ENCODE measurements around the gene CLIC6. TPM values are rescaled to one million over a fixed set of nuclear protein-coding genes. Genes with fewer than 3 reads are reported as not detected.
A peak's percentile ranks its signal among the peaks of the same experiment; 100 is the strongest.

CLIC6 gene
- total RNA-seq, 1 experiment from 2014 or later: not detected

DNA sequence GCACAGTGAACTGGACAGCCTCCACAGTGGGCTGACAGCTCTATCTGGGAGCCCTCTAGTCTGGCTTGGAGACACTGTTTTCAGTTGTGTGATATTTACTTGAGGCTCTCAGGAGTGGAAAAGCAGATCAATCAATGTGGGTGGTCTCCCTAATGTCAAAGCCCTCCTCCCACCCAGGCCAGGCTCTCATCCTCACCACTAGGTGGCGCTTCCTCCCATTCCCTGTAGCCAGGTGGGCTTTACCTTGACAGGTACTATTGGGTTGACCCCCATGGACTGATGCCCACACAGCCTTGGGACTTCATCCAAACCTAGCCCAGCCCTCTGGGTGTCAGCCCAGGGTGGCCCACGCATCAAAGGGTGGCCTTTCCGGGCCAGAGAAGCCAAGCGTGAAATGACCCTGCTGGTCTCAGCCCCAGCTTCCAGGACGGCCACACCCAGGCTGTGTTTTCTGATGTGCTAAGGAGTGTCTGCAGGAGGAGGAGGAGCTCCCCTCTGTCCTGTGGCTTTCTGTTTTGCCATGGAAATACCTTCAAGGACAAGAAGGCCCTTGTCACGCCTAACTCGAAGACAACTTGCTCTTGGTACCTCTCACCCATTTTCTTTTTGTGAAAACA is 54.0 kb downstream of the CLIC6 start:
- BruUV-seq (replicated peaks): no TSS peak
- CTCF ChIA-PET: interaction anchor here (0.6 to 2.0 kb wide), 4 partner anchors 12 to 64 kb away, joined by 3 to 10 read pairs (median 3); no protein-coding TSS in a partner anchor

GRCh38 chr21:34724131-34724856 is 55.5 kb downstream of the CLIC6 start:
- ChIA-PET POLR2A (interaction anchor here (1.0 kb wide), 1 partner anchor 20 kb away, joined by 3 read pairs; no protein-coding TSS in a partner anchor), CTCF (interaction anchor here (0.8 to 2.0 kb wide), 2 partner anchors 16 to 36 kb away, joined by 3 to 10 read pairs; no protein-coding TSS in a partner anchor)
- Mint-ChIP-seq H3K4me3 (ENCODE audit: unreplicated experiment) (no peak overlapping the region), H3K27me3 (ENCODE audit: insufficient read depth, unreplicated experiment) (no peaks in the 10 kb centered on the region), H3K9me3 (ENCODE audit: unreplicated experiment) (no peaks in the 10 kb centered on the region), H3K36me3 (ENCODE audit: insufficient read depth, unreplicated experiment) (no peaks in the 10 kb centered on the region), H3K4me1 (ENCODE audit: insufficient read depth, unreplicated experiment) (peaks cover 9% of the 10 kb centered on the region), H3K27ac (ENCODE audit: low read depth, unreplicated experiment) (no peak overlapping the region)
- TF ChIP-seq, protein P1, sequence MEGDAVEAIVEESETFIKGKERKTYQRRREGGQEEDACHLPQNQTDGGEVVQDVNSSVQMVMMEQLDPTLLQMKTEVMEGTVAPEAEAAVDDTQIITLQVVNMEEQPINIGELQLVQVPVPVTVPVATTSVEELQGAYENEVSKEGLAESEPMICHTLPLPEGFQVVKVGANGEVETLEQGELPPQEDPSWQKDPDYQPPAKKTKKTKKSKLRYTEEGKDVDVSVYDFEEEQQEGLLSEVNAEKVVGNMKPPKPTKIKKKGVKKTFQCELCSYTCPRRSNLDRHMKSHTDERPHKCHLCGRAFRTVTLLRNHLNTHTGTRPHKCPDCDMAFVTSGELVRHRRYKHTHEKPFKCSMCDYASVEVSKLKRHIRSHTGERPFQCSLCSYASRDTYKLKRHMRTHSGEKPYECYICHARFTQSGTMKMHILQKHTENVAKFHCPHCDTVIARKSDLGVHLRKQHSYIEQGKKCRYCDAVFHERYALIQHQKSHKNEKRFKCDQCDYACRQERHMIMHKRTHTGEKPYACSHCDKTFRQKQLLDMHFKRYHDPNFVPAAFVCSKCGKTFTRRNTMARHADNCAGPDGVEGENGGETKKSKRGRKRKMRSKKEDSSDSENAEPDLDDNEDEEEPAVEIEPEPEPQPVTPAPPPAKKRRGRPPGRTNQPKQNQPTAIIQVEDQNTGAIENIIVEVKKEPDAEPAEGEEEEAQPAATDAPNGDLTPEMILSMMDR (IDR thresholded peaks at IDR 0.05; ENCODE audit: unreplicated experiment): no peak
- no peak for DNase-seq (ENCODE audit: unreplicated experiment)
- intact Hi-C loops (cut with micrococcal nuclease): no loop called here
- BruUV-seq (replicated peaks): no TSS peak

More for the DNA sequence above, 54.0 kb downstream of the CLIC6 start:
- Mint-ChIP-seq H3K27ac (ENCODE audit: low read depth, unreplicated experiment) (no peak overlapping the region), H3K9me3 (ENCODE audit: unreplicated experiment) (no peaks in the 10 kb centered on the region), H3K4me3 (ENCODE audit: unreplicated experiment) (no peak overlapping the region), H3K27me3 (ENCODE audit: insufficient read depth, unreplicated experiment) (no peaks in the 10 kb centered on the region), H3K36me3 (ENCODE audit: insufficient read depth, unreplicated experiment) (no peaks in the 10 kb centered on the region), H3K4me1 (ENCODE audit: insufficient read depth, unreplicated experiment) (peaks cover 9% of the 10 kb centered on the region)
- DNase-seq (ENCODE audit: unreplicated experiment): peak; percentile 27
- POLR2A ChIA-PET: interaction anchor here (0.5 to 2.4 kb wide), 3 partner anchors 10 to 977 kb away, joined by 3 to 5 read pairs (median 5); no protein-coding TSS in a partner anchor
- TF ChIP-seq, protein P1 (IDR thresholded peaks at IDR 0.05; ENCODE audit: unreplicated experiment): peak; percentile 68
- intact Hi-C loops (cut with micrococcal nuclease): no loop called here

- Mint-ChIP-seq H3K9me3 (ENCODE audit: unreplicated experiment) (no peaks in the 10 kb centered on the region), H3K27me3 (ENCODE audit: insufficient read depth, unreplicated experiment) (no peaks in the 10 kb centered on the region), H3K36me3 (ENCODE audit: insufficient read depth, unreplicated experiment) (no peaks in the 10 kb centered on the region), H3K4me1 (ENCODE audit: insufficient read depth, unreplicated experiment) (peaks cover 9% of the 10 kb centered on the region), H3K27ac (ENCODE audit: low read depth, unreplicated experiment) (no peak overlapping the region), H3K4me3 (ENCODE audit: unreplicated experiment) (no peak overlapping the region)
- POLR2A ChIA-PET: interaction anchor here (1.0 kb wide), 1 partner anchor 20 kb away, joined by 3 read pairs; no protein-coding TSS in a partner anchor
- intact Hi-C loops (cut with micrococcal nuclease): no loop called here
- no peak for DNase-seq (ENCODE audit: unreplicated experiment)
- TF ChIP-seq, protein P1 (IDR thresholded peaks at IDR 0.05; ENCODE audit: unreplicated experiment): no peak
- no TSS peak for BruUV-seq (replicated peaks)
- CTCF ChIA-PET: interaction anchor here (0.8 to 2.0 kb wide), 2 partner anchors 16 to 36 kb away, joined by 3 to 10 read pairs; no protein-coding TSS in a partner anchor
Measured at GRCh38 chr21:34724857-34725195, 56.0 kb downstream of the CLIC6 start.

DNA sequence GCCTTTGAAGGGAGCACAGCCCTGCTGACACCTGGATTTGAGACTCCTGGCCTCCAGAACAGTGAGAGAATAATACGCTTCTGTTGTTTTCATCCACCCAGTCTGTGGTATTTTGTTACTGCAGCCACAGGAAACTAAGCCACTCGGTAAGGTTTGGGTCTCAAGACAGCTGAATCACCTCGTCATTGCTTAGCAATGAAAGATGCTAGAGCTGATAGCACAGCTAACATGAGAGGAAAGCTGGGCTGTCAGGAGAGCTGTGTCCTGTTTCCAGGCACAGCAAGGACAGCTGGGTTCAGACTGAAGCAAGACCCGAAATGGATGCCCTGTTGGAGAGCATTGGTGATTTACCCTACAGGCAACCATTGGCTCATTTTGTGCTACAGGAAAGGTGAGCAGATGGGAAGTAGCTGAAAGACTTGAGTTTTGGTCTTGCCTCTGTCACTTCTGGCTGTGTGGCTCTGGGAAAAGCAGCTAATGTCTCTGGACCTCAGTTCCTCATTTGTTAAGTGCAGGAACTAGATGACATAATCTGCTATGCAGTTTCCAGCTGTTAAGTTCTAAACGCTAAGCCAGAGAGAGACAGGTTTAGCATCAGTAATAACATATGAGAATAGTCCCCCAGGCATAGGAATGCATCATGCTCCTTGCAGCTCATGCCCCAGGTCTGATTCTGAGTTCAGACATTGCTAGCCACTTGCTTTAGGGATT is 58.0 kb downstream of the CLIC6 start:
- TF ChIP-seq, protein P1 (IDR thresholded peaks at IDR 0.05; ENCODE audit: unreplicated experiment): no peak
- H3K27me3 Mint-ChIP-seq (ENCODE audit: insufficient read depth, unreplicated experiment): no peaks in the 10 kb centered on the region
- ChIA-PET CTCF (interaction anchor here (0.6 to 2.7 kb wide), 10 partner anchors 9 to 626 kb away, joined by 3 to 16 read pairs (median 4); no protein-coding TSS in a partner anchor), POLR2A (interaction anchor here (0.7 to 1.1 kb wide), 3 partner anchors 18 to 161 kb away, joined by 3 read pairs; no protein-coding TSS in a partner anchor)
- H3K27ac Mint-ChIP-seq (ENCODE audit: low read depth, unreplicated experiment): no peak overlapping the region
- no peaks in the 10 kb centered on the region for H3K36me3 Mint-ChIP-seq (ENCODE audit: insufficient read depth, unreplicated experiment)
- H3K9me3 Mint-ChIP-seq (ENCODE audit: unreplicated experiment): no peaks in the 10 kb centered on the region
- no peak for DNase-seq (ENCODE audit: unreplicated experiment)
- H3K4me1 Mint-ChIP-seq (ENCODE audit: insufficient read depth, unreplicated experiment): peaks cover 20% of the 10 kb centered on the region
- BruUV-seq (replicated peaks): no TSS peak
- no peak overlapping the region for H3K4me3 Mint-ChIP-seq (ENCODE audit: unreplicated experiment)
- intact Hi-C loops (cut with micrococcal nuclease): no loop called here

Data from MCF 10A (cell line).